Esophagus muscularis mucosa (tissue), 4 donors: Measurements from ENCODE around the gene RAD51B.

Experiments used
- CTCF ChIP-seq, 3 experiments: fragments of 200-600 bp in 2 of 3; fragments of 450-650 bp in 1 of 3; sonication (generic) in 2 of 3; IDR thresholded peaks; one replicate each; pipeline ENCODE4 v1.5.1; 2017 to 2019; ENCODE audit warnings: antibody characterized with exemption in 3 of 3, mild to moderate bottlenecking in 2 of 3, moderate library complexity in 1 of 3
- EP300 ChIP-seq: sonication (generic); formaldehyde crosslinking; IDR thresholded peaks from one replicate; pipeline ENCODE4 v1.6.1; 2017; ENCODE audit warnings: antibody characterized with exemption
- POLR2A ChIP-seq: fragments of 450-650 bp; IDR thresholded peaks from one replicate; pipeline ENCODE4 v1.6.1; 2017; ENCODE audit warnings: antibody characterized with exemption, moderate library complexity, mild to moderate bottlenecking, low read depth
- POLR2AphosphoS5 ChIP-seq, 2 donors: sonication (generic); formaldehyde crosslinking; IDR thresholded peaks; one replicate each; pipeline ENCODE4 v1.6.1; 2017; ENCODE audit warnings: antibody characterized with exemption in 2 of 2

GRCh38 chr14:68133856-68134255, 314.3 kb downstream of the RAD51B start:
- TF ChIP-seq CTCF (IDR thresholded peaks at IDR 0.05) (no peak), EP300 (no peak), POLR2A (no peak), POLR2AphosphoS5 (IDR thresholded peaks at IDR 0.05) (no peak)
